Neutrophil (primary cell): ENCODE measurements around the gene ANKRD65.

Experiments
- H3K27ac ChIP-seq: fragments of 200-600 bp; sonication (generic); 2 replicates; pipeline ENCODE4 v1.5.1; 2016; ENCODE audit warnings: mild to moderate bottlenecking, moderate library complexity
- H3K27me3 ChIP-seq: fragments of 200-600 bp; sonication (generic); 2 replicates; pipeline ENCODE4 v1.6.0; 2016; ENCODE audit warnings: mild to moderate bottlenecking
- H3K36me3 ChIP-seq: fragments of 200-600 bp; sonication (generic); 2 replicates; pipeline ENCODE4 v1.5.1; 2017
- H3K4me1 ChIP-seq, 2 experiments: fragments of 200-600 bp in 1 of 2; sonication (generic) in 1 of 2; 1 replicate in 1 of 2; 2 replicates in 1 of 2; pipeline versions ENCODE4 v1.5.1 to v1.6.1; 2013 to 2016; ENCODE audit warnings: low read depth in 1 of 2, low read length in 1 of 2, mild to moderate bottlenecking in 1 of 2, moderate library complexity in 1 of 2; ENCODE audit not compliant: control insufficient read depth in 1 of 2, insufficient read depth in 1 of 2
- H3K4me3 ChIP-seq, 2 experiments: fragments of 200-600 bp in 1 of 2; sonication (generic) in 1 of 2; 1 replicate in 1 of 2; 2 replicates in 1 of 2; pipeline ENCODE4 v1.5.1; 2013 to 2016; ENCODE audit warnings: low read depth in 1 of 2, low read length in 1 of 2, mild to moderate bottlenecking in 1 of 2, moderate library complexity in 1 of 2
- H3K9me3 ChIP-seq: fragments of 200-600 bp; sonication (generic); 2 replicates; pipeline ENCODE4 v1.5.1; 2016
- TF ChIP-seq, protein P1 (sequence below): fragments of 200-600 bp; sonication (generic); IDR thresholded peaks from 2 replicates; pipeline ENCODE4 v1.5.1; 2016; ENCODE audit warnings: antibody characterized with exemption

ANKRD65 gene

GRCh38 chr1:1393428-1393827 is 27.6 kb downstream of the ANKRD65 start:
- peaks cover 7 to 9% of the 10 kb centered on the region in 2 experiments for H3K4me1 ChIP-seq
- no peak overlapping the region for H3K27ac ChIP-seq
- H3K9me3 ChIP-seq = no peaks in the 10 kb centered on the region
- TF ChIP-seq, protein P1, sequence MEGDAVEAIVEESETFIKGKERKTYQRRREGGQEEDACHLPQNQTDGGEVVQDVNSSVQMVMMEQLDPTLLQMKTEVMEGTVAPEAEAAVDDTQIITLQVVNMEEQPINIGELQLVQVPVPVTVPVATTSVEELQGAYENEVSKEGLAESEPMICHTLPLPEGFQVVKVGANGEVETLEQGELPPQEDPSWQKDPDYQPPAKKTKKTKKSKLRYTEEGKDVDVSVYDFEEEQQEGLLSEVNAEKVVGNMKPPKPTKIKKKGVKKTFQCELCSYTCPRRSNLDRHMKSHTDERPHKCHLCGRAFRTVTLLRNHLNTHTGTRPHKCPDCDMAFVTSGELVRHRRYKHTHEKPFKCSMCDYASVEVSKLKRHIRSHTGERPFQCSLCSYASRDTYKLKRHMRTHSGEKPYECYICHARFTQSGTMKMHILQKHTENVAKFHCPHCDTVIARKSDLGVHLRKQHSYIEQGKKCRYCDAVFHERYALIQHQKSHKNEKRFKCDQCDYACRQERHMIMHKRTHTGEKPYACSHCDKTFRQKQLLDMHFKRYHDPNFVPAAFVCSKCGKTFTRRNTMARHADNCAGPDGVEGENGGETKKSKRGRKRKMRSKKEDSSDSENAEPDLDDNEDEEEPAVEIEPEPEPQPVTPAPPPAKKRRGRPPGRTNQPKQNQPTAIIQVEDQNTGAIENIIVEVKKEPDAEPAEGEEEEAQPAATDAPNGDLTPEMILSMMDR = no peak
- H3K27me3 ChIP-seq = no peaks in the 10 kb centered on the region
- H3K4me3 ChIP-seq = no peak overlapping the region
- H3K36me3 ChIP-seq = peaks cover 90% of the 10 kb centered on the region

GRCh38 chr1:1393014-1393413 is 28.1 kb downstream of the ANKRD65 start:
- Histone ChIP-seq H3K9me3 (no peaks in the 10 kb centered on the region), H3K27me3 (no peaks in the 10 kb centered on the region), H3K4me1 (peaks cover 2 to 5% of the 10 kb centered on the region in 2 experiments), H3K27ac (no peak overlapping the region), H3K36me3 (peaks cover 93% of the 10 kb centered on the region), H3K4me3 (no peak overlapping the region)
- TF ChIP-seq, protein P1 = no peak

GRCh38 chr1:1391225-1391624 is 29.9 kb downstream of the ANKRD65 start:
- no peaks in the 10 kb centered on the region for H3K9me3 ChIP-seq
- H3K27me3 ChIP-seq = no peaks in the 10 kb centered on the region
- H3K4me3 ChIP-seq = no peak overlapping the region
- peaks cover 97% of the 10 kb centered on the region for H3K36me3 ChIP-seq
- H3K27ac ChIP-seq = no peak overlapping the region
- TF ChIP-seq, protein P1 = no peak
- no peaks in the 10 kb centered on the region for H3K4me1 ChIP-seq

DNA sequence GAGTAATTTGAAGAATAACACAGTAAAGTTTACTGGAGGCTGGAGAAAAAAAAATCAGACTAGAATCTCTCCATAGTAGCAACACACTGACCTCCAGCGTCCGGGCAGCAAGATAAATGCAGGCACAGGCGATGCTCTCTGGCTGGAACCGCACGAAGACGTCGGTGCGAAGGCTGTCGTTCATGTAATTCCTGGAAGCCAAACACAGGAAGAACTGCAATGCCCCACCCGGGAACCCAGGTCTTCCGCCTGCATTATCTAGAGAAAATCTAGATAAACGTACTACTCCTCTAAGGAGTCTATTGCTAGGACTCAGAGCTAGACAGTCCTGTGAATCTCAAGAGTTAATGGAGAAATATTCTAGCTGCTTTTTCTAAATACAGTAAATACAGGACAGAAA is 30.4 kb downstream of the ANKRD65 start:
- peaks cover 100% of the 10 kb centered on the region for H3K36me3 ChIP-seq
- no peak overlapping the region for H3K4me3 ChIP-seq
- no peaks in the 10 kb centered on the region for H3K4me1 ChIP-seq
- H3K27me3 ChIP-seq = no peaks in the 10 kb centered on the region
- H3K27ac ChIP-seq = no peak overlapping the region
- no peaks in the 10 kb centered on the region for H3K9me3 ChIP-seq
- TF ChIP-seq, protein P1 = no peak

- Histone ChIP-seq H3K4me1 (no peaks in the 10 kb centered on the region), H3K27me3 (no peaks in the 10 kb centered on the region), H3K27ac (no peak overlapping the region), H3K4me3 (no peak overlapping the region), H3K36me3 (peaks cover 81% of the 10 kb centered on the region), H3K9me3 (no peaks in the 10 kb centered on the region)
- TF ChIP-seq, protein P1 = no peak
Measured at GRCh38 chr1:1388078-1388472, 33.0 kb downstream of the ANKRD65 start.
